GM21367 (cell line): ENCODE measurements around the gene TWSG1.
"Not testable (repeated sequence)": the region's sequence is repeated elsewhere in the genome, so short reads cannot be mapped to it uniquely, and the experiment has no call there.

Source experiments
- ATAC-seq: cut with Tn5 transposase; IDR thresholded peaks from one replicate; pipeline ENCODE4 v1.9.1; 2021; ENCODE audit not compliant: unreplicated experiment

The TWSG1 gene

DNA sequence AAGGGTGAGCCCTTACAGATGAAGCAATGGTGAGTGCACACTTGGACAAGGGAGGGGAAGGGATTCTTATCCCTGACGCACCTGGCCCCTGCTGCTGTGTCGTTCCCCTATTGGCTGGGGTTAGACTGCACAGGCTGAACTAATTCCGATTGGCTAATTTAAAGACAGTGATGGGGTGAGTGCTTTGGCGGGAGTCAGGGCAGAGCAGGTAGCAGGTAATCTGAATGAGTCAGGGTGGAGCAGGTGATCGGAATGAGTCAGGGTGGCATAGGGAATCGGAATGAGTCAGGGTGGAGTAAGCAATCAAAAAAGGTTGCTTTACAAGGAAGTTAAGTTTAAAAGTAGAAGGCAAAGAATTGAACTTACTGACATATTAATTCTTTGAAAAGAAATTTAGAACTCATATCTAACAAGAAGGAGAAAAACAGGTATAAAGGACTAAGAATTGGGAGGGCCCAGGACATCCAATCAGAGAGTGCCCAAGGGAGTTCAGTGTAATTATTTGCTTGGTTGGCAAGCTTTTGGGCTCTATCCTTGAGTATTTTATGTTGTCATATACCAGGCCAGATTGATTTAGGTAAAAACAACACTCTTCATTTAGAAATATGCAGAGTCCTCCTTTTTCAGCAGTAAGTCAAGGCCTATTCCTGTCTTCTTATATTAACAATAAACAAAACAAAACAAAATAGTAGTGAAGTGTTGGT, 88.4 kb downstream of the TWSG1 start:
- no peak for ATAC-seq

DNA sequence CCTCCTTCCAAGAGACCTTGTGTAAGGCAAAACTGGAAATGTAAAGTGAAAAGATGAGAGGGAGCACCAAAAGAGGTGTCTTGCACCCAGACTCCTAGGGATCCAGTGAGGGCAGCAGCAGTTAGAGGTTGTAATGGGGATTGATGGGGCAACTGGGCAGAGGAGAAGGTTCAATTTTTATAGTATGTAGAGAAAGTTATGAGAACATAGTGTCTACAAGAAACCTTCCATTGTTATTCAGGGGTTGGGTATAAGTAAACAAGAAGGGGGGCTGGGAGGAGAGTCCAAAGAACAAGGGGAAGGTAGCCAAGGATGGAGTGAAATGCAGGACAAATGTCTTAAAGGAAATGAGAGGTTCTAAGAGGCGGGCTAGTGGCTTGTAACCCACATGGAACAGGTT, 89.1 kb downstream of the TWSG1 start:
- ATAC-seq = not testable (repeated sequence)

DNA sequence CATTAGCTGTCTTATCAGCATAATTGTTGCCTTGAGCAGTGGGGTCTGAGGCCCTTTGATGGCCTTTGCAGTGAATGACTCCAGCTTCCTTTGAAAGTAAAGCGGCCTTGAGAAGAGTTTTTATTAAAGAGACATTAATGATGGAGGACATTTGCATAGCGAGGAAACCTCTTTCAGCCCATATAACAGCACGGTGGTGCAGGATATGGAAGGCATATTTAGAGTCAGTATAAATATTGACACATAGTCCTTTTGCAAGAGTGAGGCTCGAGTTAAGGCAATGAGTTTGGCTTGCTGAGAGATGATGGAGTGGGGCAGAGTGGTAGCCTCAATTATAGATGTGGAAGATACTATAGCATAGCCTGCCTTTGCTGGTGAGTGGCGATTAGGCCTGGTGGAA, 89.7 kb downstream of the TWSG1 start:
- not testable (repeated sequence) for ATAC-seq

DNA sequence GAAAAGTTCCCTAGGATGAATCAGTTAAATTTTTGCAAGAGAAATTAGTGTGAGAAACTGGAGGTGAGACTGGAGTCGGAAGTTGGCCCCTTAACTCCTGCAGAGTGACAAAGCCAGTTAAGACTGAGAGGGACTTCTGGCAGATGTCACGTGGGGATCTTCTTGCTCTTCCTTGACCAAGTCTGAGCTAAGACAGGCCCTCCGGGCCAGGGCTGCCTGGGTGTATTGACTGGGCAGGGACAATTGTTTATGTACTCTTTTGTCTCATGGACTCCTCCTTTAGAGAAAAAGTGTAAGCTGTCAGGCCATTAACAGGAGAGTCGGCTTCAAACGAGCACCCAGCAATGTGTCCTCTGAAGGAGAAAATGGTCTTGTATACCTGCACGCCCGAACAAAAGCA, 92.2 kb downstream of the TWSG1 start:
- ATAC-seq = no peak

DNA sequence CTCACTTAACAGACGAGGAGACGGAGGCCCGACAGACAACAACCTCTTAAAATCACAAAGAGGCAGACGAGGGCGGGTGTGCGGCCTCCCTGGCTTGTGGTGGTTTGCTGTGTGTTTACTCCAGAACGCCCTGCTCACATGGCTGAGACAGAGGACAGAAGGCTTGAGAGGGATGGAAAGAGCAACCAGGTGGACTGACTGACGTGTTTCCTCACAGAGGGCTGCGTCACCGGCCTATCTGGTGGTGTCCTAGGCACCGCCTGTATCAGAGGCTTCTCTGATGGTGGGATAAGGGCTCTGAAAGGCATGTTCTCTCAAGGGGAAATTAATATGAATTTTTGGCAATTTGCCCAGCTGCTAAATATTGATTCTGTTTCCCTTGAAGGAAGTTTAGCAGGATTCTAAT, 93.7 kb downstream of the TWSG1 start:
- no peak for ATAC-seq

DNA sequence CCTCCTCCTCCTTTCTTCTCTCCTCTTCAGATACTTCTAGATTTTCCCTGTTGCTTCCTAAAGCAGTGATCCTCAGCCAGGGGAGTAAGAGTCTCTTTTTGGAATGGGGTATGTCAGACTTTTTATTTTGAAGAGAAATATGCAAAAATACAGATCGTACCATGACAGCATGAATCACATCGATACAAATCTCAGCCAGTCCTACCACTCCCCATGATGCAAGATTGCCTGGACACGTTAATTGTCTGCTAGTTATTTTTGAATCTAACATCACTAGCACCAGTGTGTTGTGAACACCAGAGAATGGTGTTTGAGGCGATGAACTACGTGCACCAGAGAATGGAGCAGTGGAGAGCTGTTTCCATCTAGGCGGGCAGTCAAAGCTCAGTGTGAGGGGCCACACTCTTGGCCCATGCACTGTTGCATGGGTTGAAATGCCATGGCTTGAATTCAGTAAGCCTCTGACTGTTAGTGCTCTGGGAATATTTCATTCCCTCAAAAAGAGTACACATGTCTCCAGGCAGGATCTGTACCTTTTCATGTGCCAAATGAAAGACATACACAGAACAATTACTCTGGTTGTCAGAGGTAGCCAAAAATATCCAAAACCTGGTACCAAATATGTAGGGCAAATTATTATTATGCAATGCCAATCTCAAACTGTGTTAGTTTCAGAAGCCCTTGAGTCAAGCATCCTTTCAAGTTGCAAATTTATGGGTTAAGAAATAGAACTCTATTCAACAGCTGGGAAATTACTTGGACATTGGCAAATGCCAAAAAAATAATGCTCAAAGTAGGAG, 94.5 kb downstream of the TWSG1 start:
- ATAC-seq = no peak

DNA sequence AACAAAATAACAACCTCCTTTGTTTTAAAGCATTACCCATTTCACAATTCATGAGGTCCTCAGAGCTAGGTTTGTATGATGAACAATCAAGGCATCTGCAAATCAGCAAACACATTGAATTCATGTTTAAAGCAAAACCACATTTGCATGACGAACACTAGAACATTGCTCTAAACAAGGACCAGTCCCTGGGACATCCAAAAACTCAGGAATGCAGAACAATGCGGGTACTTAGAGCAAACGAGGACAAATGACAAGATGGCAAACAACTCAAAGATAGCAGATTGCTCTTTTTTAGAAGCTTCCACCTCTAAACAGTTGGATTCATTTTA, 95.1 kb downstream of the TWSG1 start:
- no peak for ATAC-seq

DNA sequence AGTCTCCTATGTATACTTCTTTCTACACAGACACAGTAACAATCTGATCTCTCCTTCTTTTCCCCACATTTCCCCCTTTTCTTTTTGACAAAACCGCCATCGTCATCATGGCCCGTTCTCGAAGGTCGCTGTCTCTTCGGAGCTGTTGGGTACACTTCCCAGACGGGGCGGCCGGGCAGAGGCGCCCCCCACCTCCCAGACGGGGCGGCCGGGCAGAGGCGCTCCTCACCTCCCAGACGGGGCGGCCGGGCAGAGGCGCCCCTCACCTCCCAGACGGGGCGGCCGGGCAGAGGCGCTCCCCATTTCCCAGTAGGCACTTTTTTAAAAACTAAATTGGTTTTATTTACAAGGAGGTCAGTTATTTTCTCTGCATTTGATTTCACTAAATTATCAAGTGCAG, 95.7 kb downstream of the TWSG1 start:
- ATAC-seq = not testable (repeated sequence)

DNA sequence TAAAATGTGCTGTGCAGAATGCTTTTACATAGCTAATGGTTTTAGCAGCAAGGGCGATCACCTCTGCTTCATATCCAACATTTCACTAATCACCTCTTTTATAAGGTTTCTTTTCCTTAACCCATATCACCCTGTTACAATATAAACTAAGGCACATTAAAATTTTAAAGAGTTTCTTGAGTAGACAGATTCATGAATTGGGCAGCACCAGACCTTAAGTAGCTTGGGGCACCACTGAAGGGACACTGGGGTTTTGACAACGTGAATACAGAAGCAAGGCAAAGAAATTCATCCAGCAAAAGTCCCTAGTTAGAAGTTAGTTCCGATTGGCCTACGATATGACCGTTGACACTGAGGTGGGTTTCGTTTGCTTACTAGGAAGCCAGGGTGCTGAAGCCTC, 96.7 kb downstream of the TWSG1 start:
- no peak for ATAC-seq

DNA sequence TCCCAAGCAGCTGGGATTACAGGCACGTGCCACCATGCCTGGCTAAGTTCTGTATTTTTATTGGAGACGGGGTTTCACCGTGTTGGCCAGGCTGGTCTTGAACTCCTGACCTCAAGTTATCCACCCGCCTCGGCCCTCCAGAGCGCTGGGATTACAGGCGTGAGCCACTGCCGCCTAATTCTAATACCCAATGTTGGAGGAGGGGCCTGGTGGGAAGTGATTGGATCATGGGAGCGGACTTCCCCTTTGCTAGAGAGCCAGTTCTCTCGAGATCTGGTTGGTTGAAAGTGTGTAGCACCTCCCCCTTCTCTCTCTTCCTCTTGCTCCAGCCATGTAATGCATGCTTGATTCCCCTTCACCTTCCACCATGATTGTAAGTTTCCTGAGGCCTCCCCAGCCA, 98.5 kb downstream of the TWSG1 start:
- ATAC-seq = not testable (repeated sequence)

DNA sequence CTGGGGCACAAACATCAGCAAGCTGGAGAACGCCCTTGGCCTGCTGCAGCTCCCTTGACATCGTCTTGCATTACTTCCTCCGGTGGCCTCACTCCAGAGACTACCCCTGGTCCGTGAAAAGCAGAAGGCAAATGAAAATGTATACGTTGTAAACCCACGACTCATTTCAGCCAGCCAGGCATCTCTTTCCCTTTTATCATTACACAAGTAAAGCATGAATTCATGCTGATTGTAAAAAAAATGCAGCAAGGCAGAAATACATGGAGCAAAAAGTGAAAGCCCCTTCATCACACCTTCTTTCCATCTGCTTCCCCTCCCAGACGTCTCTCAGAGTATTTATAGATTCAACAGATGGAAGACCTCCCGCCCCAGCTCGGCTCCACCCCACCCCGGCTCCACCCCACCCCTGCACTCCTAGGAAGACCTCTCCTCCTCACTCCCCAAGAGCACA, 99.1 kb downstream of the TWSG1 start:
- ATAC-seq = no peak

DNA sequence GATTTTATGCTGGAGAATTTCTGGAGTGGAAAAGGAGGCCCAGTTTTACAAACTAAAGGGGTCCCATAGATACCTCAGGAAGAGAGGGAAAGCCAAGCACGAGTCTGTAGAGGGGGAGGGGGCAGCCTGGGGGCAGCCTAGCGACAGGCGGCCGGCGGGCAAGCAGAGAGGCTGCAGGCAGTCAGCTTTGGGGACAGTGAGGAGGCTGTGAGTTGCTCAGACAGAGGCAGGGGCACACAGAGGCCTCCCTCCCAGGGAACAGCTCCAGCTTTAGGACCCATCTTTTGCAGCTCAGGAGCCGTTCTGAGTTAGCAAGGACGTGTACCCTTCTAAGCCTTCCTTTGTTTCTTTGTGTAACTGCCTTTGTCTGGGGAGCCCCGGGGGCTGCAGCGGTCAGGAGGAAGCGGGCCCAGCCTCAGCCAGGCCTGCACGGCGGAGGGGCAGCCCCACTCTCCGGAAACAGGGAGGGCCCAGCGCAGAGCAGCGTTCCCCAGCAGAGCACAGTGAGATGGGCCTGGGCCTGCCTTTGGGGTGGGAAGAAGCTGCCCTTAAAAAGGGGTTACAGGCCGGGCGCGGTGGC, 99.6 kb downstream of the TWSG1 start:
- ATAC-seq = no peak

DNA sequence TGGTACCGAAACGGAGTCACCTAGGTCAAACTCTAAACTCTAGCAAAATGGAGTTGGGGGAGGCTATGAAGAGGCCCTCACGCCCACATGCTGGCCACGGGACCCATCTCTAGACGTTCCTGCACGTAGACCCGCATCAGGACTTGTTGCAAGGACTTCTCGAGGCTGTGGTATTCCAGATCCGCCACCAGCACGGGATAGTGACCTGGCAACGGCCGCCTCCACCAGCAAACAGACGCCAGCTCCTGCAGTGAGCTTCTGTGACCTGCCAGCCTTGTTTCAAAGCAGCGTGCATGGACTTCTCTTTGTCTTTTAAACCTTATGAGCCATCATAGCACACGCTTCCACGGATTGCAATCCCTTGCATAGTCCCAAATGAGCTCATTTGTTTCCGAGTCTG, 100.5 kb downstream of the TWSG1 start:
- no peak for ATAC-seq

DNA sequence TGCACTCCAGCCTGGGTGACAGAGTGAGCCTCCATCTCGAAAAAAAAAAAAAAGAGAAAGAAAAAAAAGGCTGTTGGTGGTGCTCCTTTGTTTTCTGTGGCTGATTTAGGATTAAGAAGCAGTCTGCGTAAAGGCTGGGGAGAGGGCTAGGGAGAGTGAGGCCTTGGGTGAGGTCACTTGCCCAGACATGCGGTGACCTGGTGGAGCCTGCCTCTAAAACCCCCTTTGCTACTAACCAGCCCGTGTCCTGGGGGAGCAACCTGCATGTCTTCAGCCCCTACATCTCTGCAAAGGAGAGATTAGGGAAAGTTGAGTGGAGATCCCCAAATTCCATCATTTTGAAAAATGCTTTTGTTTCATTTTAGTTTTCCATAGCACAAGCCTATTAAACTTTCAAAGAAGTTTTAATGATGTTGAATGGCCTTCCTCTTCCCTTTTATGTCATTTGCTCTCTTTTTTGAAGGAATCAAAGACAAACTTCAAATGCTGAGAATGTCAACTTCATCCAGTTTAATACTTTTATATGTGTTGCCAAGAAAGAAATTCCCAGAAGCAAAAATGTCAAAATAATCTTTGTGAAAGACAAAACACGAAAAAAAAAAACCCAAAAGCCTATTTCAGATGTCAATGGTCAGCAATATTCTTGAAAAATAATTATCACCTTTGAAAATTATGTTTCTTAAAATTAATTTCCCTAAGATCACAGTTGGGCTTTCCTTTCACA, 101.8 kb downstream of the TWSG1 start:
- ATAC-seq = no peak

DNA sequence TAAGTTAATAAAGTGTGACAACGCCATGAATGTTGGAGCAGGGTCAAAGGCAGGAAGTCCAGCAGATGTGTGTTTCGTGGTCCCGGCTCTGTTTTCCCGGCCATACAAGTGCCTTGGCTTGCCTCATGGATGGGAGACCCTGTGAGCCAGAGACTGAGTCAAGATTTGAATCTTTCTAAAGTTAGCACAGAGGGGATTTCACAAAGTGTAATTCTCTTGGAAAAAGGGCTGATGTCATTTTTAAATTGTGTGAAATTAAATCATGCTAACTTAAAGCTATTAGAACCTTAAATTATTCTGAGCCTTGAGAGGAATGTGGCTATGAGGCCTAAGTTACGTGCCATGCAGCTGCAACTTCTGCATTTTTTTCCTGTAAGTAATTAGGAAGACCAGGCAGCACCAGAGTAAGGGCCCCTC, 102.5 kb downstream of the TWSG1 start:
- no peak for ATAC-seq

DNA sequence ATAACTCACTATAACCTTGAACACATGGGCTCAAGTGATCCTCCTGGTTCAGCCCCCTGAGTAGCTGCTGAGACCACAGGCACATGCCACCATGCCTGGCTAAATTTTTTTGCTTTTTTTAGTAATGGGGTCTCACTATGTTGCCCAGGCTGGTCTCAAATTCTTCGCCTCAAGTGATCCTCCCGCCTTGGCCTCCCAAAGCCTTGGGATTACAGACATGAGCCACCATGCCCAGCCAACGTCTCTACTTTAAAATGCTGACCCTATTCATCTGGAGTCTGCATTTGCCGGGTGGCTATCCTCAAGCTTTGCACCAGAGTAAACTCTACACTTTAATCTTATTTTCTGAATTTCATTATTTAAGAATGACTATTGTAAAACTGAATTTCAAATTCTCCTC, 103.1 kb downstream of the TWSG1 start:
- ATAC-seq = no peak

DNA sequence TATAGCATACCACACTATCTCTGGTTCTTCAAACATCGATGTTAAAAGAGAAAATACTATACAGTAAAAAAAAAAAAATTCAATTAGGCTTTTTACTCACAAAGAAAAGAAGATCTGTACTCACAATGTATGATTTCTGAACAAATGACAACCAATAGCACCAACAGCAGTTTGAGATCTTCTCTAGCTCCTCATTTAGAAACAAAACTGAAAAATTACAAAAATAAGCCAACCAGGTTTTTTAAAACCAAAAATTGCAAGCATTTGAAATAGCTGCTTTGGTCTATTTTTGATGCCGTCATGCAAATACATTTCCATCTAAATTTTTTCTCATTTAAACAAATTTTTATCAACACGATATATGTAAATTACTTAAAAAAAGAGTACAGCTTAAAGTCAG, 106.5 kb downstream of the TWSG1 start:
- no peak for ATAC-seq

DNA sequence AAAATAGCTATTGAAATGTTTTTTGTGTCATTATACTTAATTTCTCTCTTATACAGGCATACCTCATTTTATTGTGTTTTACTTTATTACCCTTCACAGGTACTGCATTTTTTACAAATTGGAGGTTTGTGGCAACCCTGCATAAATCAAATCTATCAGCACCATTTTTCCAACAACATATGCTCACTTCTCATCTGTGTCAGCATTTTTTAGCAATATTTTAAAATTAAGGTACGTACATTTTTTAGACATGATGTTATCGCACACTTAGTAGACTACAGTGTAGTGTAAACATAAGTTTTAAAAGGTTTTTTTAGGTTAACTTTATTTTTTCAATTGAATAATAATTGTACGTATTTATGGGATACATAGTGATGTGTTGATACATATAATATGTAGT, 110.0 kb downstream of the TWSG1 start:
- ATAC-seq = no peak

DNA sequence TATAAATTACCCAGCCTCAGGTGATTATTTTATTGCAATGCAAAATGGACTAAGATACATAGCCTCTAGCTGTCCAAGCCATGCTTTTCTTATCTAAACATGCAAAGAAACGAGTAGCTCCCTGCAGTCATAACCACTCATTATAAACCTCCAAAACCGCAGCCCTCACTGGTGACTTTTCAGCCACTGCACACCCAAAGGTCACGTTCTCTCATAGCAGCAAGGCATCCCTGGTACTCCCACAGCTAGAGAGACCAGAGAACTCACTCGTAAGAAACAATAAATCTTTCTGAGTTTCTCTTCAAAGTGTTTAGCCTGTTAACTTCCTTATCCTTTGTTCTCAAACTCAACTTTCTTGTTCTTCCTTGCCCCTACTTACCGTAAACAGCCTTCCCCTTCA, 112.3 kb downstream of the TWSG1 start:
- ATAC-seq = no peak

DNA sequence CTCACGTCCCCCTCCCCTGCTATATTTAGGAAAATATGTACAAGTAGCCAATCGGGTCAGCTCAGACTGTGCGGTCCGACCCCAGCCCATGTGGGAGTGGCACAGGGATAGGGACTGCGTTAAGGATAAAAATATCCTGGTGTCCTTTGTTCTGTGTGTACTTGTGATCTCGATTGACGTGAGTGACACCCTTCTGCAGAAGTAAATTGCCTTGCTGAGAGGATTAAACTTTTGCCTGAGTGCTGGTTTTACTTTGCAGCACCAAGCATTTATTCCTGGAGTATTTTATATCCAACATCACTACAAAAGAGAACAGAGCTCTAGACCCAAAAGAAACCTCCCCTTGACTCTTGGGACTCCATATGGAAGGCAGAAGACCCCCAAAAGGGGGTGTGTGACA, 112.8 kb downstream of the TWSG1 start:
- ATAC-seq = no peak

DNA sequence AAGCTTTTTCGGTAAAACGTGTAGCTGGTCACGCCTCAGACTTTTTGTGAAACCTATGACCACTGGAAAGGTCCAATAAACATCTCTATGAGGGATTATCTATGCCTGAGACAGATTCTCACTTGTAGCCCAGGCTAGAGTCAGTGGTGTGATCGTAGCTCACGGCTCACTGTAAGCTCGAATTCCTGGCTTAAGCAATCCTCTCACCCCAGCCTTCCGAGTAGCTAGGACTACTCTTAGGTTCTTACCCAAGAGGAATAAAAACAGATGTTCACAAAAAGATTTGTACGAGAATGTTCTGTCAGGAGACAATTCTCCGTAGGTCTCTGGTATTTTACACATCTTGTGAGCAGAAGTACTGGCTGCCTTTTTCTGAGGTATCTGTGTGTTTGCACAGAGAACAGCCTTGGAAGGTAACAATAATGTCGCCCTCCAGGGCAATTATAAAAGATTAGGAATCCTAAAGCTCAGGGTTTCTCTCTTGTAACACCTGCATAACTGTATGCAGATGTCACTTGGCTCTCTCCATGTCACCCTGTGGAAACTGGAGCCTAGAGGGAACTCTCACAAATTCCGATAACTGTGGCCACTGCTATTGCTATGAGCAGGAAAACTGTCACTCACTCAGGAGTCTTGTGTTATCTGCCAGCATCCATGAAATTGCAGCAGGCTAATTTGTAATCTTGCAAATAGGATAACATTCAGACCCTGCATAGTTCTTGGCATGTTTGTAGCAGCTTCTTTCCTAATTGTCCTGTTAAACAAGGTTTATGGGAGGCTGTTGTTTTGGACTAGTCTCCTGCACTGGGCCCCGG, 115.2 kb downstream of the TWSG1 start:
- no peak for ATAC-seq
